Measurements from ENCODE around the gene ACCS.

- TF ChIP-seq, protein P1, sequence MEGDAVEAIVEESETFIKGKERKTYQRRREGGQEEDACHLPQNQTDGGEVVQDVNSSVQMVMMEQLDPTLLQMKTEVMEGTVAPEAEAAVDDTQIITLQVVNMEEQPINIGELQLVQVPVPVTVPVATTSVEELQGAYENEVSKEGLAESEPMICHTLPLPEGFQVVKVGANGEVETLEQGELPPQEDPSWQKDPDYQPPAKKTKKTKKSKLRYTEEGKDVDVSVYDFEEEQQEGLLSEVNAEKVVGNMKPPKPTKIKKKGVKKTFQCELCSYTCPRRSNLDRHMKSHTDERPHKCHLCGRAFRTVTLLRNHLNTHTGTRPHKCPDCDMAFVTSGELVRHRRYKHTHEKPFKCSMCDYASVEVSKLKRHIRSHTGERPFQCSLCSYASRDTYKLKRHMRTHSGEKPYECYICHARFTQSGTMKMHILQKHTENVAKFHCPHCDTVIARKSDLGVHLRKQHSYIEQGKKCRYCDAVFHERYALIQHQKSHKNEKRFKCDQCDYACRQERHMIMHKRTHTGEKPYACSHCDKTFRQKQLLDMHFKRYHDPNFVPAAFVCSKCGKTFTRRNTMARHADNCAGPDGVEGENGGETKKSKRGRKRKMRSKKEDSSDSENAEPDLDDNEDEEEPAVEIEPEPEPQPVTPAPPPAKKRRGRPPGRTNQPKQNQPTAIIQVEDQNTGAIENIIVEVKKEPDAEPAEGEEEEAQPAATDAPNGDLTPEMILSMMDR (conservative IDR thresholded peaks at IDR 0.05; ENCODE audit: low read depth, low read length) = no peak
- no peak for TF ChIP-seq POLR2A (IDR thresholded peaks at IDR 0.05; ENCODE audit: low read depth, low read length)
- TF ChIP-seq USF2 (IDR thresholded peaks at IDR 0.05; ENCODE audit: low read depth, low read length) = no peak
- no peak for TF ChIP-seq CEBPB (IDR thresholded peaks at IDR 0.05; ENCODE audit: low read depth, low read length)
- TF ChIP-seq MXI1 (IDR thresholded peaks at IDR 0.05; ENCODE audit: borderline replicate concordance, low read depth, low read length) = no peak
- no peak for TF ChIP-seq RAD21 (IDR thresholded peaks at IDR 0.05; ENCODE audit: low read length)
- no peak for TF ChIP-seq SMC3 (IDR thresholded peaks at IDR 0.05; ENCODE audit: low read depth, low read length)
- no peak for TF ChIP-seq MAFK (IDR thresholded peaks at IDR 0.05; ENCODE audit: low read depth, low read length)
- no peak for TF ChIP-seq CHD1 (IDR thresholded peaks at IDR 0.05; ENCODE audit: low read depth, low read length)
- TF ChIP-seq RCOR1 (IDR thresholded peaks at IDR 0.05; ENCODE audit: insufficient replicate concordance, low read length) = no peak
- no peak for TF ChIP-seq NFE2L2 (IDR thresholded peaks at IDR 0.05; ENCODE audit: low read depth, low read length)
These were observed 50.3 kb downstream of the ACCS start for GRCh38 chr11:44116234-44116830.

All from IMR-90 (cell line).